HEK293 (cell line): Measurements from ENCODE around the gene DCDC2.

ENCODE experiments used
- CTCF ChIA-PET: fragments of 350-600 bp; formaldehyde crosslinking; extraction: SDS; loops from one replicate; lab custom pipeline; 2021; ENCODE audit warnings: antibody characterized with exemption; lab: Yijun Ruan, JAX
- POLR2A ChIA-PET: fragments of 300-600 bp; formaldehyde crosslinking; extraction: SDS; loops from one replicate; lab custom pipeline; 2020; ENCODE audit warnings: antibody characterized with exemption, inconsistent platforms; lab: Yijun Ruan, JAX
- H3K27ac ChIP-seq: fragments of 200-500 bp; sonication (Bioruptor generic); 2 replicates; pipeline ENCODE4 v1.5.1; 2014; ENCODE audit warnings: low read depth, low read length, control low read depth, inconsistent platforms; ENCODE audit errors: extremely low read depth
- H3K36me3 ChIP-seq, 2 experiments: fragments of 200-500 bp in 1 of 2; sonication (Bioruptor generic) in 1 of 2; 1 replicate in 1 of 2; 2 replicates in 1 of 2; pipeline ENCODE4 v1.5.1; 2014 to 2017; ENCODE audit warnings: inconsistent platforms in 2 of 2, low read length in 2 of 2; ENCODE audit not compliant: control insufficient read depth in 2 of 2, insufficient read depth in 1 of 2
- H3K4me1 ChIP-seq: fragments of 200-500 bp; sonication (Bioruptor generic); 2 replicates; pipeline ENCODE4 v1.5.1; 2014; ENCODE audit warnings: mild to moderate bottlenecking, low read length, inconsistent platforms; ENCODE audit not compliant: control insufficient read depth, insufficient read depth
- H3K4me3 ChIP-seq: 2 replicates; pipeline ENCODE4 v1.5.1; 2011; ENCODE audit warnings: low read depth, mild to moderate bottlenecking, control low read depth, low read length, moderate library complexity
- H3K9me3 ChIP-seq: fragments of 200-500 bp; sonication (Bioruptor generic); 2 replicates; pipeline ENCODE4 v1.5.1; 2014; ENCODE audit warnings: low read depth, low read length, inconsistent platforms; ENCODE audit not compliant: control insufficient read depth, insufficient read depth
- AEBP2 ChIP-seq: fragments of 450-650 bp; formaldehyde crosslinking; IDR thresholded peaks from 2 replicates; pipeline ENCODE4 v1.5.1; 2016; ENCODE audit warnings: missing biosample characterization, missing genetic modification characterization, borderline replicate concordance
- GLI4 ChIP-seq: fragments of 450-650 bp; formaldehyde crosslinking; IDR thresholded peaks from 2 replicates; pipeline ENCODE4 v1.5.1; 2016; ENCODE audit warnings: missing biosample characterization, missing genetic modification characterization
- PBX3 ChIP-seq: sonication (generic); formaldehyde crosslinking; IDR thresholded peaks from 2 replicates; pipeline ENCODE4 v1.8.1; 2022; ENCODE audit warnings: mild to moderate bottlenecking, moderate library complexity, missing genetic modification reagents
- PRDM6 ChIP-seq: fragments of 450-650 bp; formaldehyde crosslinking; IDR thresholded peaks from 2 replicates; pipeline ENCODE4 v1.5.1; 2017; ENCODE audit warnings: missing biosample characterization, missing genetic modification characterization
- ZBTB11 ChIP-seq: fragments of 450-650 bp; formaldehyde crosslinking; conservative IDR thresholded peaks from 2 replicates; pipeline ENCODE4 v1.5.1; 2016; ENCODE audit warnings: low read depth, missing biosample characterization, missing genetic modification characterization
- ZBTB17 ChIP-seq: fragments of 450-650 bp; formaldehyde crosslinking; IDR thresholded peaks from 2 replicates; pipeline ENCODE4 v1.5.1; 2016; ENCODE audit warnings: missing biosample characterization, missing genetic modification characterization
- ZBTB21 ChIP-seq: fragments of 450-650 bp; formaldehyde crosslinking; IDR thresholded peaks from 2 replicates; pipeline ENCODE4 v1.5.1; 2017; ENCODE audit warnings: missing biosample characterization, missing genetic modification characterization
- ZFHX2 ChIP-seq: fragments of 450-650 bp; formaldehyde crosslinking; conservative IDR thresholded peaks from 2 replicates; pipeline ENCODE4 v1.5.1; 2016; ENCODE audit warnings: missing biosample characterization, missing genetic modification characterization
- ZNF10 ChIP-seq: fragments of 450-650 bp; formaldehyde crosslinking; IDR thresholded peaks from 2 replicates; pipeline ENCODE4 v1.5.1; 2017; ENCODE audit warnings: missing biosample characterization, missing genetic modification characterization
- ZNF2 ChIP-seq: fragments of 450-650 bp; formaldehyde crosslinking; IDR thresholded peaks from 2 replicates; pipeline ENCODE4 v1.5.1; 2016; ENCODE audit warnings: missing biosample characterization, missing genetic modification characterization
- ZNF24 ChIP-seq: fragments of 450-650 bp; formaldehyde crosslinking; IDR thresholded peaks from 2 replicates; pipeline ENCODE4 v1.5.1; 2016; ENCODE audit warnings: missing biosample characterization, missing genetic modification characterization
- ZNF341 ChIP-seq: fragments of 450-650 bp; formaldehyde crosslinking; IDR thresholded peaks from 2 replicates; pipeline ENCODE4; 2016; ENCODE audit warnings: low read depth, missing biosample characterization, missing genetic modification characterization
- ZNF571 ChIP-seq: fragments of 450-650 bp; formaldehyde crosslinking; IDR thresholded peaks from 2 replicates; pipeline ENCODE4 v1.5.0; 2017; ENCODE audit warnings: missing biosample characterization, missing genetic modification characterization
- ZSCAN30 ChIP-seq: fragments of 450-650 bp; IDR thresholded peaks from 2 replicates; pipeline ENCODE4 v1.5.1; 2018; ENCODE audit warnings: missing biosample characterization, mild to moderate bottlenecking, missing genetic modification characterization, moderate library complexity
- ZXDB ChIP-seq: fragments of 450-650 bp; formaldehyde crosslinking; IDR thresholded peaks from 2 replicates; pipeline ENCODE4 v1.5.1; 2016; ENCODE audit warnings: missing biosample characterization, missing genetic modification characterization
- TF ChIP-seq, protein P1 (sequence below): fragments of 450-650 bp; formaldehyde crosslinking; IDR thresholded peaks from 2 replicates; pipeline ENCODE4 v1.5.1; 2016; ENCODE audit warnings: missing biosample characterization, missing genetic modification characterization, borderline replicate concordance
- TF ChIP-seq, protein P2 (sequence below): fragments of 450-650 bp; formaldehyde crosslinking; IDR thresholded peaks from 2 replicates; pipeline ENCODE4 v1.5.1; 2016; ENCODE audit warnings: missing biosample characterization, missing genetic modification characterization
- TF ChIP-seq, protein P3 (sequence below): fragments of 450-650 bp; formaldehyde crosslinking; IDR thresholded peaks from 2 replicates; pipeline ENCODE4 v1.5.1; 2016; ENCODE audit warnings: missing biosample characterization, missing genetic modification characterization

DCDC2 gene

DNA sequence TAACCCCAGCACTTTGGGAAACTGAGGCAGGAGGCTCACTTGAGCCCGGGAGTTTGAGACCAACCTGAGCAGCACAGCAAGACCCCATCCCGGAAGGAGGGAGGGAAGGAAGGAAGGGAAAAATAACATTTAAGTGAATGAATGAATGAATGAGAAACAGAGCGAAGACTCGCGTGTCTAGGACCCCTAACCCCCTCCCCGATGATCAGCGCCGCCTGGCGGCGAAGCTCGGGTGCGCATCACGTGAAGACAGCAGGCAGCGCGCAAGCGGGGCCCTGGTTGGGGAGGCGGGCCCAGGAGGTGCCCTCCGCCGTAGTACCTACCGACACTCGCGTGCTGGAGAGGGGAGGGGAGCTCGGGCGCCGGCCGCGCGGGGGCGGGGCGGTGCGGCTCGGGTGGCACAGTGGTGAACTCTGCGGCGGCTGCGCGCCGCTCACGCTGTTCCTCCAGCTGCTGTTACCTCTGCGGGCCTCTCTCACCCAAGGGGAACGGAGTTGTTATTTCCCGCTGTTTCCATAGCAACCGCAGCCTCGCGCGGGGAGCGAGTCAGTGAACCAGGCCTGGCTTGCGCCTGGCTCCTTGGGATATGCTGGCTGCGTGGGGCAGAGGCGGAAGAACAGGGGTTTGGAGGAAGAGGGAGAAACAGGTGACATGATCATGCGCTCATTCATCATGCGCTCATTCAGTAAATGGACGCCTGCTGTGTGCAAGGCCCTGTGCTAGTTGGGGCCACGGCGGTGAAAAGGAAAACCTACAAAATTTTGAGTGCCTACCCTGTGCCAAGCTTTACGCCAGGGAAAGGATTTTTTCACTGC is 2.0 kb upstream of the DCDC2 start:
- H3K27ac ChIP-seq: peak overlapping the region; percentile 47; the same call in 1 of the 2 replicates
- ChIA-PET CTCF (interaction anchor here (0.6 to 4.2 kb wide), 43 partner anchors 10 to 1459 kb away, joined by 3 to 68 read pairs (median 4); partner anchors contain the start of gene MRS2), POLR2A (interaction anchor here (0.5 to 1.6 kb wide), 5 partner anchors 15 to 76 kb away, joined by 3 to 8 read pairs (median 6); no protein-coding TSS in a partner anchor)
- peak overlapping the region; percentile 49 for H3K4me3 ChIP-seq
- no peaks in the 10 kb centered on the region for H3K9me3 ChIP-seq
- no peaks in the 10 kb centered on the region for H3K36me3 ChIP-seq
- H3K4me1 ChIP-seq: peaks cover 6% of the 10 kb centered on the region; the same call in 1 of the 2 replicates
- no peak for TF ChIP-seq GLI4 (tag by site-specific recombination)
- peak; percentile 95 for TF ChIP-seq ZBTB17 (tag by site-specific recombination)
- TF ChIP-seq ZNF2 (tag by site-specific recombination): peak; percentile 83
- TF ChIP-seq ZNF10: 0 out of 2 replicates have a peak, but pooled peaks have one; percentile 47
- TF ChIP-seq, protein P1, sequence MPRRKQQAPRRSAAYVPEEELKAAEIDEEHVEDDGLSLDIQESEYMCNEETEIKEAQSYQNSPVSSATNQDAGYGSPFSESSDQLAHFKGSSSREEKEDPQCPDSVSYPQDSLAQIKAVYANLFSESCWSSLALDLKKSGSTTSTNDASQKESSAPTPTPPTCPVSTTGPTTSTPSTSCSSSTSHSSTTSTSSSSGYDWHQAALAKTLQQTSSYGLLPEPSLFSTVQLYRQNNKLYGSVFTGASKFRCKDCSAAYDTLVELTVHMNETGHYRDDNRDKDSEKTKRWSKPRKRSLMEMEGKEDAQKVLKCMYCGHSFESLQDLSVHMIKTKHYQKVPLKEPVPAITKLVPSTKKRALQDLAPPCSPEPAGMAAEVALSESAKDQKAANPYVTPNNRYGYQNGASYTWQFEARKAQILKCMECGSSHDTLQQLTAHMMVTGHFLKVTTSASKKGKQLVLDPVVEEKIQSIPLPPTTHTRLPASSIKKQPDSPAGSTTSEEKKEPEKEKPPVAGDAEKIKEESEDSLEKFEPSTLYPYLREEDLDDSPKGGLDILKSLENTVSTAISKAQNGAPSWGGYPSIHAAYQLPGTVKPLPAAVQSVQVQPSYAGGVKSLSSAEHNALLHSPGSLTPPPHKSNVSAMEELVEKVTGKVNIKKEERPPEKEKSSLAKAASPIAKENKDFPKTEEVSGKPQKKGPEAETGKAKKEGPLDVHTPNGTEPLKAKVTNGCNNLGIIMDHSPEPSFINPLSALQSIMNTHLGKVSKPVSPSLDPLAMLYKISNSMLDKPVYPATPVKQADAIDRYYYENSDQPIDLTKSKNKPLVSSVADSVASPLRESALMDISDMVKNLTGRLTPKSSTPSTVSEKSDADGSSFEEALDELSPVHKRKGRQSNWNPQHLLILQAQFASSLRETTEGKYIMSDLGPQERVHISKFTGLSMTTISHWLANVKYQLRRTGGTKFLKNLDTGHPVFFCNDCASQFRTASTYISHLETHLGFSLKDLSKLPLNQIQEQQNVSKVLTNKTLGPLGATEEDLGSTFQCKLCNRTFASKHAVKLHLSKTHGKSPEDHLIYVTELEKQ (tag by site-specific recombination): peak; percentile 14; the same call in 1 of the 2 replicates
- no peak for TF ChIP-seq ZNF571 (tag by site-specific recombination)
- TF ChIP-seq ZSCAN30: peak; percentile 85
- TF ChIP-seq PBX3: peak; percentile 70; the same call in 1 of the 2 replicates
- TF ChIP-seq ZBTB21 (tag by site-specific recombination): peak; percentile 66
- TF ChIP-seq ZBTB11: 0 out of 2 replicates have a peak, but pooled peaks have one; percentile 21
- peak; percentile 100 for TF ChIP-seq ZNF24
- no peak for TF ChIP-seq AEBP2 (tag by site-specific recombination)
- TF ChIP-seq PRDM6 (tag by site-specific recombination): no peak; the same call in 1 of the 2 replicates
- TF ChIP-seq, protein P2, sequence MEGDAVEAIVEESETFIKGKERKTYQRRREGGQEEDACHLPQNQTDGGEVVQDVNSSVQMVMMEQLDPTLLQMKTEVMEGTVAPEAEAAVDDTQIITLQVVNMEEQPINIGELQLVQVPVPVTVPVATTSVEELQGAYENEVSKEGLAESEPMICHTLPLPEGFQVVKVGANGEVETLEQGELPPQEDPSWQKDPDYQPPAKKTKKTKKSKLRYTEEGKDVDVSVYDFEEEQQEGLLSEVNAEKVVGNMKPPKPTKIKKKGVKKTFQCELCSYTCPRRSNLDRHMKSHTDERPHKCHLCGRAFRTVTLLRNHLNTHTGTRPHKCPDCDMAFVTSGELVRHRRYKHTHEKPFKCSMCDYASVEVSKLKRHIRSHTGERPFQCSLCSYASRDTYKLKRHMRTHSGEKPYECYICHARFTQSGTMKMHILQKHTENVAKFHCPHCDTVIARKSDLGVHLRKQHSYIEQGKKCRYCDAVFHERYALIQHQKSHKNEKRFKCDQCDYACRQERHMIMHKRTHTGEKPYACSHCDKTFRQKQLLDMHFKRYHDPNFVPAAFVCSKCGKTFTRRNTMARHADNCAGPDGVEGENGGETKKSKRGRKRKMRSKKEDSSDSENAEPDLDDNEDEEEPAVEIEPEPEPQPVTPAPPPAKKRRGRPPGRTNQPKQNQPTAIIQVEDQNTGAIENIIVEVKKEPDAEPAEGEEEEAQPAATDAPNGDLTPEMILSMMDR (tag by site-specific recombination): peak; percentile 98
- TF ChIP-seq ZNF341 (tag by site-specific recombination): peak; percentile 99
- TF ChIP-seq, protein P3, sequence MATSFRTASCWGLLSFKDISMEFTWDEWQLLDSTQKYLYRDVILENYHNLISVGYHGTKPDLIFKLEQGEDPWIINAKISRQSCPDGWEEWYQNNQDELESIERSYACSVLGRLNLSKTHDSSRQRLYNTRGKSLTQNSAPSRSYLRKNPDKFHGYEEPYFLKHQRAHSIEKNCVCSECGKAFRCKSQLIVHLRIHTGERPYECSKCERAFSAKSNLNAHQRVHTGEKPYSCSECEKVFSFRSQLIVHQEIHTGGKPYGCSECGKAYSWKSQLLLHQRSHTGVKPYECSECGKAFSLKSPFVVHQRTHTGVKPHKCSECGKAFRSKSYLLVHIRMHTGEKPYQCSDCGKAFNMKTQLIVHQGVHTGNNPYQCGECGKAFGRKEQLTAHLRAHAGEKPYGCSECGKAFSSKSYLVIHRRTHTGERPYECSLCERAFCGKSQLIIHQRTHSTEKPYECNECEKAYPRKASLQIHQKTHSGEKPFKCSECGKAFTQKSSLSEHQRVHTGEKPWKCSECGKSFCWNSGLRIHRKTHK (tag by site-specific recombination): no peak
- peak; percentile 73 for TF ChIP-seq ZFHX2
- TF ChIP-seq ZXDB (tag by site-specific recombination): peak; percentile 78; the same call in 1 of the 2 replicates
